ENCODE results near the gene LCA5L. TPM values are rescaled to one million over a fixed set of nuclear protein-coding genes. Genes with fewer than 3 reads are reported as not detected.

The LCA5L gene
- total RNA-seq, 1 donor, result 2.2 TPM

GRCh38 chr21:39430954-39431353, 14.6 kb downstream of the LCA5L start:
- H3K36me3 ChIP-seq (ENCODE audit: insufficient read depth, low read length), result no peaks in the 10 kb centered on the region
- H3K79me2 ChIP-seq (ENCODE audit: insufficient read depth, low read length), result no peaks in the 10 kb centered on the region
- H3K9me3 ChIP-seq (ENCODE audit: low read depth, low read length), result no peaks in the 10 kb centered on the region
- H3K4me1 ChIP-seq (ENCODE audit: insufficient read depth, low read length), result no peaks in the 10 kb centered on the region
- no peaks in the 10 kb centered on the region for H4K20me1 ChIP-seq (ENCODE audit: insufficient read depth, low read length)
- H3K27me3 ChIP-seq (ENCODE audit: insufficient read depth, low read length), result no peaks in the 10 kb centered on the region
- no peak for DNase-seq (ENCODE audit: insufficient read length, low spot score, missing footprints)
- TF ChIP-seq CTCF (IDR thresholded peaks at IDR 0.05; ENCODE audit: extremely low read depth, low read depth, low read length), result no peak
- H3K4me3 ChIP-seq (ENCODE audit: insufficient read depth, low read length), result no peak overlapping the region
- no peak overlapping the region for H2AFZ ChIP-seq (ENCODE audit: low read length)
- no peak overlapping the region for H3K27ac ChIP-seq (ENCODE audit: low read depth, low read length)
- H3K4me2 ChIP-seq (ENCODE audit: insufficient read depth, low read length), result no peak overlapping the region

- H3K36me3 ChIP-seq (ENCODE audit: insufficient read depth, low read length), result no peaks in the 10 kb centered on the region
- H2AFZ ChIP-seq (ENCODE audit: low read length), result peak overlapping the region; percentile 12
- H3K9me3 ChIP-seq (ENCODE audit: low read depth, low read length), result no peaks in the 10 kb centered on the region
- no peak overlapping the region for H3K4me3 ChIP-seq (ENCODE audit: insufficient read depth, low read length)
- H3K4me2 ChIP-seq (ENCODE audit: insufficient read depth, low read length), result no peak overlapping the region
- no peaks in the 10 kb centered on the region for H3K79me2 ChIP-seq (ENCODE audit: insufficient read depth, low read length)
- H4K20me1 ChIP-seq (ENCODE audit: insufficient read depth, low read length), result no peaks in the 10 kb centered on the region
- DNase-seq (ENCODE audit: insufficient read length, low spot score, missing footprints), result no peak
- H3K4me1 ChIP-seq (ENCODE audit: insufficient read depth, low read length), result no peaks in the 10 kb centered on the region
- no peak overlapping the region for H3K27ac ChIP-seq (ENCODE audit: low read depth, low read length)
- no peak for TF ChIP-seq CTCF (IDR thresholded peaks at IDR 0.05; ENCODE audit: extremely low read depth, low read depth, low read length)
- H3K27me3 ChIP-seq (ENCODE audit: insufficient read depth, low read length), result no peaks in the 10 kb centered on the region
Measured at GRCh38 chr21:39430457-39430856, 15.1 kb downstream of the LCA5L start.

GRCh38 chr21:39430016-39430415, 15.6 kb downstream of the LCA5L start:
- DNase-seq (ENCODE audit: insufficient read length, low spot score, missing footprints), result no peak
- Histone ChIP-seq H3K36me3 (ENCODE audit: insufficient read depth, low read length) (no peaks in the 10 kb centered on the region), H3K4me1 (ENCODE audit: insufficient read depth, low read length) (no peaks in the 10 kb centered on the region), H3K9me3 (ENCODE audit: low read depth, low read length) (no peaks in the 10 kb centered on the region), H3K79me2 (ENCODE audit: insufficient read depth, low read length) (no peaks in the 10 kb centered on the region), H3K27ac (ENCODE audit: low read depth, low read length) (no peak overlapping the region), H3K27me3 (ENCODE audit: insufficient read depth, low read length) (no peaks in the 10 kb centered on the region), H4K20me1 (ENCODE audit: insufficient read depth, low read length) (no peaks in the 10 kb centered on the region), H2AFZ (ENCODE audit: low read length) (no peak overlapping the region), H3K4me3 (ENCODE audit: insufficient read depth, low read length) (no peak overlapping the region), H3K4me2 (ENCODE audit: insufficient read depth, low read length) (no peak overlapping the region)
- TF ChIP-seq CTCF (IDR thresholded peaks at IDR 0.05; ENCODE audit: extremely low read depth, low read depth, low read length), result no peak

GRCh38 chr21:39429445-39429844, 16.1 kb downstream of the LCA5L start:
- no peak overlapping the region for H3K27ac ChIP-seq (ENCODE audit: low read depth, low read length)
- H3K36me3 ChIP-seq (ENCODE audit: insufficient read depth, low read length), result no peaks in the 10 kb centered on the region
- no peaks in the 10 kb centered on the region for H3K9me3 ChIP-seq (ENCODE audit: low read depth, low read length)
- no peaks in the 10 kb centered on the region for H3K79me2 ChIP-seq (ENCODE audit: insufficient read depth, low read length)
- H2AFZ ChIP-seq (ENCODE audit: low read length), result no peak overlapping the region
- no peak for TF ChIP-seq CTCF (IDR thresholded peaks at IDR 0.05; ENCODE audit: extremely low read depth, low read depth, low read length)
- H3K4me3 ChIP-seq (ENCODE audit: insufficient read depth, low read length), result no peak overlapping the region
- H3K4me2 ChIP-seq (ENCODE audit: insufficient read depth, low read length), result no peak overlapping the region
- H3K4me1 ChIP-seq (ENCODE audit: insufficient read depth, low read length), result no peaks in the 10 kb centered on the region
- no peaks in the 10 kb centered on the region for H3K27me3 ChIP-seq (ENCODE audit: insufficient read depth, low read length)
- DNase-seq (ENCODE audit: insufficient read length, low spot score, missing footprints), result no peak
- no peaks in the 10 kb centered on the region for H4K20me1 ChIP-seq (ENCODE audit: insufficient read depth, low read length)

Measured in osteoblast (primary cell).